IPS DF 4.7 (cell line): ENCODE measurements around the gene CHCHD3.
"Not testable (repeated sequence)": the region's sequence is repeated elsewhere in the genome, so short reads cannot be mapped to it uniquely, and the experiment has no call there.

Experiments used
- DNase-seq: peaks from one replicate; pipeline ENCODE4 v3.0.0-alpha.2; 2013; ENCODE audit warnings: low spot score; ENCODE audit errors: extremely low read depth

The CHCHD3 gene

GRCh38 chr7:133044722-133045473 is 37.0 kb downstream of the CHCHD3 start:
- peak; percentile 38 for DNase-seq

- DNase-seq, result no peak
Measured at GRCh38 chr7:133040674-133041073, 41.2 kb downstream of the CHCHD3 start.

- DNase-seq, result no peak
Measured at GRCh38 chr7:133040178-133040577, 41.7 kb downstream of the CHCHD3 start.

GRCh38 chr7:133039614-133040013 is 42.3 kb downstream of the CHCHD3 start:
- DNase-seq, result no peak

GRCh38 chr7:133036289-133036688 is 45.6 kb downstream of the CHCHD3 start:
- DNase-seq, result no peak

- not testable (repeated sequence) for DNase-seq
Measured at GRCh38 chr7:133035240-133035639, 46.6 kb downstream of the CHCHD3 start.

GRCh38 chr7:133030346-133030745 is 51.5 kb downstream of the CHCHD3 start:
- DNase-seq, result no peak

GRCh38 chr7:133029463-133029862 is 52.4 kb downstream of the CHCHD3 start:
- no peak for DNase-seq

GRCh38 chr7:133027397-133027796 is 54.5 kb downstream of the CHCHD3 start:
- no peak for DNase-seq

GRCh38 chr7:133026210-133026859 is 55.6 kb downstream of the CHCHD3 start:
- no peak for DNase-seq

GRCh38 chr7:133025056-133025455 is 56.8 kb downstream of the CHCHD3 start:
- DNase-seq, result no peak

- DNase-seq, result no peak
Measured at GRCh38 chr7:133024596-133024995, 57.3 kb downstream of the CHCHD3 start.

- no peak for DNase-seq
Measured at GRCh38 chr7:133023370-133024071, 58.4 kb downstream of the CHCHD3 start.

- no peak for DNase-seq
Measured at GRCh38 chr7:133022661-133023060, 59.2 kb downstream of the CHCHD3 start.

GRCh38 chr7:133021196-133021595 is 60.7 kb downstream of the CHCHD3 start:
- no peak for DNase-seq

- no peak for DNase-seq
Measured at GRCh38 chr7:133020496-133020895, 61.4 kb downstream of the CHCHD3 start.

GRCh38 chr7:133019590-133019989 is 62.3 kb downstream of the CHCHD3 start:
- no peak for DNase-seq

GRCh38 chr7:133016604-133017003 is 65.3 kb downstream of the CHCHD3 start:
- DNase-seq, result no peak

- no peak for DNase-seq
Measured at GRCh38 chr7:133015888-133016287, 66.0 kb downstream of the CHCHD3 start.

- no peak for DNase-seq
Measured at GRCh38 chr7:133011746-133012145, 70.1 kb downstream of the CHCHD3 start.

GRCh38 chr7:133009426-133010252 is 72.3 kb downstream of the CHCHD3 start:
- DNase-seq, result no peak
